HG02840 (cell line): ENCODE measurements around the gene DNMBP.
"Not testable (repeated sequence)": the region's sequence is repeated elsewhere in the genome, so short reads cannot be mapped to it uniquely, and the experiment has no call there.

ENCODE experiments used
- ATAC-seq: cut with Tn5 transposase; IDR thresholded peaks from one replicate; pipeline ENCODE4 v1.9.1; 2021; ENCODE audit warnings: mild to moderate bottlenecking, moderate library complexity, moderate number of reproducible peaks; ENCODE audit not compliant: unreplicated experiment, low FRiP score

The DNMBP gene

GRCh38 chr10:99993701-99994689 lies 15.8 kb downstream of the DNMBP start:
- no peak for ATAC-seq

DNA sequence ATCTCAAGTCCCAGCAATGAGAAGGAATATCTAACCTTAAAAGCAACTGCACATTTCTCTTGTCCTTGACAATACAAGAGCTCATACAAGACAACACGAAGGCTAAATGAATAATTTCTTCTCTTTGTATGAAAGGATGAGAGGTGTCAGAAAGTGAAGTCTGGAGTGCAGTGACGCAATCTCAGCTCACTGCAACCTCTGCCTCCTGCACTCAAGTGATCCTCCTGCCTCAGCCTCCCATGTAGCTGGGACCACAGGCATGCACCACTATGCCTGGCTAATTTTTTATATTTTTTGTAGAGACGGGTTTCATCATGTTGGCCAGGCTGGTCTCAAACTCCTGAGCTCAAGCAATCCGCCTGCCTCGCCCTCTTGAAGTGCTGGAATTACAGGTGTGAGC lies 24.1 kb downstream of the DNMBP start:
- ATAC-seq = not testable (repeated sequence)

DNA sequence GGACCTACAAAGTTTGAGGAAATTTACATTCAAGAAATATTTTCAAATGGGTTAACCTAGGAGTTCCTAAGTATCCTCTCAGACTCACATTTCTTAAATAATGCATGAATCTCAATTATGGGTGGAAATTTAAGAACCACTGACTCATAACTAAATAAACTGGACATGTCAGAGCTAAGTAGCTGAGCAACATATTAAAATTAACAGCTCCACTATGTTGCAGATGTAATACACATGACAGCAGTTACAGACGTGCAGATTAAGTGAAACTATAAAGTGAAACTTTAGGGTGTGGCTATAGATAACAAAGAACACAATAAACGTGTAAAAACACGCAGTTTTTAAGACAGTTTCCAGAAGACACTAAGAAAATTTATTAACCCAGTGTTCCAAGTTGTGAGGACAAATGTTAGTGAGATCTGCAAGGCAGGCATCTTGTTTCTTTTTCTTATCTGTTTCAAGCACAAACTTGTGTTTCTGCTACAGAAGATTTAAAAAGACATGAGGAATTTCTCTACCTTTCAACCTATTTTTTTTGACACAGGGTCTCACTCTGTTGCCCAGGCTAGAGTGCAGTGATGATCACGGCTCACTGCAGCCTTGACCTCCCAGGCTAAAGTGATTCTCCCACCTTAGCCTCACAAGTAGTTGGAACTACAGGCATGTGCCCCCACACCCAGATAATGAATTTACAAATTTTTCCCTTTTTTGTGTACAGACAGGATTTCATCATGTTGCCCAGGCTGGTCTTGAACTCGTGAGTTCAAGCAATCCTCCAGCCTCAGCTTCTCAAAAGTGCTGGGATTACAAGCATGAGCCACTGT lies 25.3 kb downstream of the DNMBP start:
- ATAC-seq = no peak

DNA sequence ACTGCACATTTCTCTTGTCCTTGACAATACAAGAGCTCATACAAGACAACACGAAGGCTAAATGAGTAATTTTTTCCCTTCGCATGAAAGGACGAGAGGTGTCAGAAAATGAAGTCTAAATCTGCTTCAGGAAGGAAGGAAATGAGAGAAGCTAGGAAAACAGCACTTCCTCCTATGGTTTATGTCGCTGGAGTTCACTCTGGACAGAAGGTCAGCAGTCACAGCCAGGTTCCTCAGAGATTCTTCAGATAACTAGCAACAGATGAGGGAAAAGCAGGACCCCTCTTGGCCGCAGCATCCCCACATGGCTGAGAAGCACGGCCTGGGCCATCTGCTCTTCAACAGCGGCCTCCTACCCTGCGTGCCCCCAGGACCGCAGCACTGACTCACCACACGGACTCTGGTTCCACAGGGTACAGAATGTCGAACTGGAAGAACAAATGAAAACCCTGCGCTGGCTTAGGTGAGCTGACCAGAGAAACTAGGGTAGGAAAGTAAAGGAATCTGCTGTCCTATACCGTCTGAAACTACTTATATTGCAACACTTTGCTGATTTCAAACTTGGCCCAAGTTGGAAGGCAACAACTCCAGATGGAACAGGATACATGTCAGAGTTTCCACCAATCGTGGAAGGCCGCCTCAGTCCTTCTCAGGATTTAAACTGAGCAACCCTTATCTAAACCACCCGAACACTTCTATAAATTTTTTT lies 26.3 kb downstream of the DNMBP start:
- ATAC-seq = no peak

DNA sequence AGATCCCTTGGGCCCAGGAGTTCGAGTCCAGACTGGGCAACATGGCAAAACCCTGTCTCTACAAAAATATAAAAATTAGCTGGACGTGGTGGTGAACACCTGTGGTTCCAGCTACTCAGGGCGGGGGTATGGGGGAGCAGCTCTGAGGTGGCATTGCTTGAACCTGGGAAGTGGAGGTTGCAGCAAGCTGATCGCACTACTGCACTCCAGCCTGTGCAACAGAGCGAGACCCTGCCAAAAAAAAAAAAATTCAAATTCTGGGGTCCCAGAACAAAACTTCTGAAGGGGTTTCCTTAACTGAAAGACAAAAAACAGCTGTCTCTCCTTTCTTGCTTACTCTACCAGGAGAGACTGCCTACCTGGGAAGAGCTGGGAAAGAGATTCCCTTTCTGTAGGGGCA lies 27.0 kb downstream of the DNMBP start:
- no peak for ATAC-seq

DNA sequence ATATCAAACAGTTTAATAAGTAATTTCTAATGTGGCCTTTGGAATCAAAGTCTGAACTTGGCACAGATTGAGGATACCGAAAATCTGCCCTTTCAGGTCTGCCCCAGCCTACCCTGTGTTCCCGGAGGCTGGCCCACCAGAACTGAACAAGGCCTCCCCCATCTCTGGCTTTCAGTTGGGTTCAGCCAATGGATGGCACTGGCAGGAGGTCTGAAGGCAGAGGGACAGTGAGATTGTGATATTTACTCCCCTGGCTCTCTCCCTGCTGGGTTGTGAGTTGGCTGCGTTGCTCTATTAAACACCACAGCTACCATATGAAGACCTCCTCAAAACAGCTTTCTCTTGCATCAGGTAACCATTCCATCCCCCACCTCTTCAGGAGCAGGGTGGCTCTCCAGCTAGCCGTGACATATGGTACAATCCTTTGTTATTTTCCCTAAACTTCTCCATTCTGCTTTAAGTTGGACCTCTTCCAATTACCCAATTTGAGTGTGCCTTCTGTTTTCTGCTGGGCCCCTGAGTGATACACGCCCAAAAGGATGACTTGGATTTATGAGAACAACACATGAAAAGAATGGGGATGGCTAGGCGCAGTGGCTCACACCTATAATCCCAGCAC lies 28.1 kb downstream of the DNMBP start:
- no peak for ATAC-seq

DNA sequence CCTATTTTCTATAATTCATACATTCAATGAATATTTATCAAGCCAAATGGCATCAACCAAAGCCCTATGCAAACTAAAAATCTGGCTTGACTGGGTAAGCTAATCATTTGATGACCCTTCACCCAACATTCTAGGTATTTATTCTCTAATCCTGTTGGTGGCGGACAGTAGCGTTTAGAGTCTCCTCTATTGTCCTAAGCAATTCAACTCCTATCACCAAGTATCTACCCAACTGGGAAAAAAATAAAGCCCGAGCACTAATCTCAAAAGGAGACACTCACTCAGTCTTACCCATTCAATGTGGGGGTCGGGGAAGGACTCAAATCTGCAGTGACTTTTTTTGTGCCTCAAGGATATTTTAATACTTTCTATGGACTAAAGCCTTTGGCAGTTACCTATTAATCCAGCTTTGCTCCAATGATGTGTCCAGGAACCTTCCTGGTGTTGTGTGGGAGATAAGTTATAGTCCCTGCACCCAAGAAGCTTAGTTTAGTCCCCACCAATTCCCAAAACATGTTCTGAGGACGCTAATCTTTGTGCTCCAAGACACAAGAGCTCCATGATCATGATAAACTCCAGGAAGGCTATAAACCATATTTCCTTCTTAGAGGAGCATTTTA lies 30.6 kb downstream of the DNMBP start:
- no peak for ATAC-seq

- no peak for ATAC-seq
Measured at GRCh38 chr10:99977916-99978315, 31.8 kb downstream of the DNMBP start.

DNA sequence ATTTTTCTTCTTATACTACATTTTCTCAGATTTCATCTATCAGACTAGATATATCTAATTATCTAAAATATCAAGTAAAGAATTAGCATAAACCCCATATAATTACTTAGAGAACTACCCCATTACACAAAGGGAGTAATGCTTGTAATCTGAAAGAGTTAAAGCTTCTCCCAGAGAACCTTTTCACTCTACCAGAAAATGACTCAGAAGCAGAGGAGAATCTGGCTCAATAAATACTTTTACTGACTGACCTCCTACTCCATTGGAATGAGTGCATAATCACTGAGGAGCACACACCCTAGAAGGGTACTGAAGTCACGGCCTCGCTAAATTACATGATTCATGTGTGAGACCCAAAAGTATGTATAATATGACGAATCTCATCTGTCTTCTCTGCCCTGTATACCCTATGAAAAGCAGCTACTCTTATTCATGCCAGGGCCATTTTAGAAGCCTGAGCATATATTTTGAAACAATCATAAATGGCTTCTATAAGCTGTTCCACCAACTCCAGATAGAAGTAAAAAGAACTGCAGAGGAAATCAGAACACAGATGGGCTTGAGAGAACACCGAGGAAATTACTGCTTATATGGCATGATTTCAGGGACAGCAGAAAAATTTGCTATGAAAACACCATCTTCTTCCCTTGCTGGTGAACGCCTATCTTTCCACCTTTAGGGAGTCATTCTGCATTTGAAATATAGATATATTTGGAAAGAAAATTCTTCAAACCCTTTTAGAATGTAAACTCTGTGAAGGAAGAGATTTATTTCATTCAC lies 32.7 kb downstream of the DNMBP start:
- ATAC-seq = no peak

DNA sequence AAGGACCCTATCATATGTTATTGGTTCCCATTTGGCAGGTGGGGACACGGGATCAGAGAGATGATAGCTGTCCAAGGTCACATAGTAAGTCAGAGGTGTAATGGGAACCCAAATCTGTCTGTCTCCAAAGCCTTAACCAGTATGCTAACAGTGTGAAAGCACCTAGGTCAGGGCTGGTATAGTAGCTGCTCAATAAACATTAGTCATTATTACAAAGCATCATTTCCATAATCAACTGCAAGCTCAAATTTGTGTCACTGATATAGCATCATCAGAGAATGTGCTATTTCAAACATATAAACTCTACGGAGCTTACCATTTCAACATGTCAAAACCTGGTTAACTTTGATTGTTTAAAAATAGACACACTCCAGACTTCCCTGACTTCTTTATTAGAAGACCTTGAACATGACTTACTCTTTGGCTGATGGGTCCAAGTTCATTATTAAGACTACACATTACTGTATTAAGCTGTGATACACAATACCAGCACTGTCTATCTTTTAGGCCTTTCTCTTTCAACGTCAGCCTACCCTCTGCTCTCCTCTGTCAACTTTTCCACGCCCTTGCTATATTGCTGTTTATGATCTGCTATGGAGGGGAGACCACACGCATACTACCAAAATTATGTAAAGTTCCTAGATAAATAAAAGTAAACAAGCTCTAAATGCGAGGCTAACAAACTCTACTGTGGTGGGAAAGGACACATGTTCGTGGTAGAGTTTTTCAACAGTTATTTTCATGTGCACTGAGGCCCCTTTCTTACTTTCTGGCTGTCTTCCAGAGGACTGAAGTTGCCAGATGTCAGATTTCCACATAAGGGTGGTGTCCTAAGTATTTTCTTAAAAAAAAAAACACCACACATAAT lies 33.6 kb downstream of the DNMBP start:
- no peak for ATAC-seq

- ATAC-seq = no peak
Measured at GRCh38 chr10:99975106-99975829, 34.5 kb downstream of the DNMBP start.

- no peak for ATAC-seq
Measured at GRCh38 chr10:99973190-99973589, 36.6 kb downstream of the DNMBP start.

DNA sequence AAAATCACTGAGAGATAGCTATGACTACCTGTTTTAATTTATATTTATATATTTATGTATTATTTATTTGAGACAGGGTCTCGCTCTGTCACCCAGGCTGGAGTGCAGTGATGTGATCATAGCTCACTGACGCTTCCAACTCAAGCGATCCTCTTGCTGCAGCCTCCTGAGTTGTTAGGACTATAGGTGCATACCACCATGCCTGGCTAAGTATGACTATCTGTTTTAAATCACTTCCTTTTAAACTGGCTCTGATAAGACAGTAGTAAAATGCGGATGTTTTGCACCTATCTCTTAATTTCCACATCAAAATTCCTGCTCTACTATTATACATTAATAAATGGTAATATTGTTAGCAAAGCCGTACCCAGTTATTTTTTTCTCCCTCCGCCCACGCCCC lies 41.8 kb downstream of the DNMBP start:
- ATAC-seq = no peak

GRCh38 chr10:99966306-99966705 lies 43.4 kb downstream of the DNMBP start:
- no peak for ATAC-seq

- no peak for ATAC-seq
Measured at GRCh38 chr10:99965700-99966099, 44.0 kb downstream of the DNMBP start.

DNA sequence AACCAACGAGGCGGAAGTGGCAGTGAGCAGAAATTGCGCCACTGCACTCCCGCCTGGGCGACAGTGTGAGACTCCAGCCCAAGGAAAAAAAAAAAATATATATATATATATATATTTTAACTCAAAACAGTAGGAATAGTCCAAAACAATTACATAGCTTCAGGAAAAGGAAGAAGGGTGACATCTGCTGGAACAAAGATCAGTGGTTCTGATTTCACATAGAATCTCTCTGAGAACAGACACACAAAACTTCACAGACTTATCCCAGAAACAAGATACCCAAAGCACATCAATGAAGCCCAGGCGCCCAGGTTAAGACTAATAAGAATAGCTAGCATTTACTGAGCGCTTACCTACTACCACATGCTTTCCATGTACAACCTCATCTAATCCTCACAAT lies 45.0 kb downstream of the DNMBP start:
- ATAC-seq = no peak

DNA sequence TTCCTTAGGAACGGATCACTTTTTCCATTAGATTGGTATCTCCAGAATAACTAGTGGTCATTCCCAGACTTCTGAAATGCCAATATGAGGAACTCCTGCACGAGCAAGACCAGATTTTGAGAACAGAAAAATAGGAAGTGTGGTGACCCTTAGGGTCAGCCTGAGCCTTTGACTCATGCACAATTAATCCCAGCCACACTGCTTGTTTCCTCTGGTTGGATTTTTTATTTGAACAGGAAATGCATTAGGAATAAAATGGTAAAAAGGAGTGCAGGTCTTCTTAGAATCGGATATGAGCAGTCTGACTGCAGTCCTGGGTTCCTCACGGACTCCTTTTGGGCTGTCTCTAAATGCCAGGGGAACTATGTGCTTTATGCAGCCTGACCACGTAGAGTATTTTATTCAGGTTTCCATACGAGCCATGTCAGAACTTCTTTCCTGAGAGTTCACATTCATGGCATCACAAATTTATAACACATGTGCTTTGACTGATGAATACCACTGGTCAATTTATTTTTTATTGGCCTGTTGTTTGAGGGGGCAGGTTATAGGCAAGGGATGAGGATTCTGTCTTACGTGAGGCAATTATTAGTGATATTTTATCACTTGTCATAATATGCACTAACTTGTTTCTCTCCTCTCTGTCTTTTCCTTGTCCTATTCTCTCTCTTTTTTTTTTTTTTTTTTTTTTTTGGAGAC lies 46.1 kb downstream of the DNMBP start:
- not testable (repeated sequence) for ATAC-seq
